ENCODE data around the gene IL1RAPL2. TPM values are rescaled to one million over a fixed set of nuclear protein-coding genes. Genes with fewer than 3 reads are reported as not detected.
"Not testable (repeated sequence)": the region's sequence is repeated elsewhere in the genome, so short reads cannot be mapped to it uniquely, and the experiment has no call there.

Gene IL1RAPL2
- total RNA-seq, 2 experiments from 2014 or later, result not detected

DNA sequence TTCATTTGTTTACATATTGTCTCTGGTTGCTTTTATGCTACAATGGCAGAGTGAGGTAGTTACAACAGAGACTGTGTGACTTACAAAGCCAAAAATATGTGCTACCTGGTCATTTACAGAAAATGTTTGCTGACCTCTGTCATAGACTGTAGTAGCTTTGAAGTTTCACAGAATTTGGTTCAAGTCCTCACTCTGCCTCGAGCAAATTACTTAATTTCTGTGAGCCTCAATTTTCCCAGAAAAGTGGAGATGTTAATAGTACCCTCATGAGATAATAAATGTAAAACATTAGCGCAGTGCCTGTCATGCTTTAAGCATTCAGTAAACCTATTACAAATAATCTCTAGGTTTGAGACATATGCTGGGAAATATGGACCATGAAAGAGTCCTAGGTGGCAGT is 1237.9 kb downstream of the IL1RAPL2 start:
- no peaks in the 10 kb centered on the region for H3K9me3 Mint-ChIP-seq
- no peak overlapping the region for H3K27ac Mint-ChIP-seq
- no peaks in the 10 kb centered on the region for H3K27me3 Mint-ChIP-seq
- H3K4me3 Mint-ChIP-seq, result no peak overlapping the region
- ChIA-PET CTCF (no interaction called here), POLR2A (no interaction called here)
- no peaks in the 10 kb centered on the region for H3K36me3 Mint-ChIP-seq (ENCODE audit: low read depth)
- DNase-seq, result no peak
- no peaks in the 10 kb centered on the region for H3K4me1 Mint-ChIP-seq

DNA sequence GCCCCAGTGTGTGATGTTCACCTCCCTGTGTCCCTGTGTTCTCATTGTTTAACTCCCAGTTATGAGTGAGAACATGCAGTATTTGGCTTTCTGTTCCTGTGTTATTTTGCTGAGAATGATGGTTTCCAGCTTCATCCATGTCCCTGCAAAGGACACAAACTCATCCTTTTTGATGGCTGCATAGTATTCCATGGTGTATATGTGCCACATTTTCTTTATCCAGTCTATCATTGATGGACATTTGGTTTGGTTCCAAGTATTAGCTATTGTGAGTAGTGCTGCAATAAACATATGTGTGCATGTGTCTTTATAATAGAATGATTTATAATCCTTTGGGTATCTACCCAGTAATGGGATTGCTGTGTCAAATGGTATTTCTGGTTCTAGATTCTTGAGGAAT is 1239.7 kb downstream of the IL1RAPL2 start:
- H3K27me3 Mint-ChIP-seq; POLR2A ChIA-PET; H3K4me3 Mint-ChIP-seq; DNase-seq; H3K4me1 Mint-ChIP-seq; H3K36me3 Mint-ChIP-seq (ENCODE audit: low read depth); H3K27ac Mint-ChIP-seq; H3K9me3 Mint-ChIP-seq: not testable (repeated sequence)
- CTCF ChIA-PET, result interaction anchor here (1.1 kb wide), 1 partner anchor 14 kb away, joined by 3 read pairs; no protein-coding TSS in a partner anchor

DNA sequence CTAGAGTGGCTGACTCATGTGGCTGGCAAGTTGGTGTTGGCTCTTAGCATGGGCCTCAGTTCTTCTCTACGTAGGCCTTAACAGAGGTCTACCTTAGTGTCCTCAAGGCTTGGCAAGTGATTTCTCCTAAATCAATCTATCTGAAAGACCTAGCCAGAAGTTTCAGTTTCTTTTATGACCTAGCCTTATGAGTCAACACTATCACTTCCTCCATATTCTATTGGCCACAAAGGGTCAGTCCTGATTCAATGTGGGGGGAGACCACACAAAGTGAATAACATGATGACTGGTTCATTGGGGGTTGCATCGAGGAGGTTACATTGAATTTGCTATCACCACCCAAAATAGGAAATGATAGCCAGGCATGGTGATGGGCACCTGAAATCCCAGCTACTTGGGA is 1250.5 kb downstream of the IL1RAPL2 start:
- no peak for DNase-seq
- ChIA-PET POLR2A (no interaction called here), CTCF (no interaction called here)
- H3K4me1 Mint-ChIP-seq, result no peaks in the 10 kb centered on the region
- no peak overlapping the region for H3K27ac Mint-ChIP-seq
- no peaks in the 10 kb centered on the region for H3K9me3 Mint-ChIP-seq
- peaks cover 10% of the 10 kb centered on the region for H3K27me3 Mint-ChIP-seq
- no peak overlapping the region for H3K4me3 Mint-ChIP-seq
- no peaks in the 10 kb centered on the region for H3K36me3 Mint-ChIP-seq (ENCODE audit: low read depth)

Measured in activated CD4-positive, alpha-beta T cell treated with anti-CD3 and anti-CD28 coated beads, Interleukin-2, amount 10 ng/mL, durations not matched to agents 7 days and 5 days (primary cell).